HG02798 (cell line): ENCODE measurements around the gene ADGRV1.
"Not testable (repeated sequence)": the region's sequence is repeated elsewhere in the genome, so short reads cannot be mapped to it uniquely, and the experiment has no call there.

Source experiments
- ATAC-seq: cut with Tn5 transposase; IDR thresholded peaks from one replicate; pipeline ENCODE4 v1.9.1; 2021; ENCODE audit warnings: mild to moderate bottlenecking; ENCODE audit not compliant: unreplicated experiment, poor library complexity

The ADGRV1 gene

GRCh38 chr5:90549223-90549622, 9.4 kb upstream of the ADGRV1 start:
- no peak for ATAC-seq

- ATAC-seq: no peak
These were observed 8.8 kb upstream of the ADGRV1 start for GRCh38 chr5:90549729-90550275.

- ATAC-seq: no peak
These were observed 7.6 kb upstream of the ADGRV1 start for GRCh38 chr5:90550963-90551362.

- ATAC-seq: no peak
These were observed 7.2 kb upstream of the ADGRV1 start for GRCh38 chr5:90551376-90551775.

GRCh38 chr5:90553711-90554110, 4.9 kb upstream of the ADGRV1 start:
- ATAC-seq: no peak

- no peak for ATAC-seq
These were observed 4.1 kb upstream of the ADGRV1 start for GRCh38 chr5:90554358-90555006.

- no peak for ATAC-seq
These were observed 2.9 kb upstream of the ADGRV1 start for GRCh38 chr5:90555666-90556065.

- ATAC-seq: no peak
These were observed 1.2 kb upstream of the ADGRV1 start for GRCh38 chr5:90557391-90557790.

GRCh38 chr5:90557871-90558270, 726 bp upstream of the ADGRV1 start:
- ATAC-seq: no peak

- ATAC-seq: no peak
These were observed 2.2 kb downstream of the ADGRV1 start for GRCh38 chr5:90560771-90561170.

- no peak for ATAC-seq
These were observed 3.2 kb downstream of the ADGRV1 start for GRCh38 chr5:90561766-90562165.

- no peak for ATAC-seq
These were observed 3.7 kb downstream of the ADGRV1 start for GRCh38 chr5:90562341-90562740.

GRCh38 chr5:90563108-90563507, 4.5 kb downstream of the ADGRV1 start:
- no peak for ATAC-seq

GRCh38 chr5:90565491-90565890, 6.9 kb downstream of the ADGRV1 start:
- no peak for ATAC-seq

- ATAC-seq: no peak
These were observed 10.5 kb downstream of the ADGRV1 start for GRCh38 chr5:90569084-90569483.

GRCh38 chr5:90570034-90570433, 11.4 kb downstream of the ADGRV1 start:
- ATAC-seq: no peak

- ATAC-seq: no peak
These were observed 12.7 kb downstream of the ADGRV1 start for GRCh38 chr5:90571147-90571773.

GRCh38 chr5:90575712-90576111, 17.1 kb downstream of the ADGRV1 start:
- no peak for ATAC-seq

GRCh38 chr5:90576566-90576965, 18.0 kb downstream of the ADGRV1 start:
- ATAC-seq: not testable (repeated sequence)

GRCh38 chr5:90579905-90580304, 21.3 kb downstream of the ADGRV1 start:
- ATAC-seq: not testable (repeated sequence)

GRCh38 chr5:90581956-90582355, 23.4 kb downstream of the ADGRV1 start:
- ATAC-seq: no peak
